HEK293 (cell line): ENCODE results near the gene ABT1.

Source experiments
- CTCF ChIP-seq: fragments of 450-650 bp; formaldehyde crosslinking; IDR thresholded peaks from 2 replicates; pipeline ENCODE4 v1.5.1; 2016; ENCODE audit warnings: missing biosample characterization, missing genetic modification characterization
- PRDM1 ChIP-seq: fragments of 450-650 bp; formaldehyde crosslinking; IDR thresholded peaks from 2 replicates; pipeline ENCODE4; 2016; ENCODE audit warnings: missing biosample characterization, missing genetic modification characterization
- TCF7L2 ChIP-seq: IDR thresholded peaks from 2 replicates; pipeline ENCODE4 v1.6.1; 2011; ENCODE audit warnings: low read depth, mild to moderate bottlenecking, inconsistent platforms, low read length, moderate library complexity, borderline replicate concordance
- ZFP69B ChIP-seq: fragments of 450-650 bp; formaldehyde crosslinking; IDR thresholded peaks from 2 replicates; pipeline ENCODE4 v1.5.1; 2016; ENCODE audit warnings: missing biosample characterization, missing genetic modification characterization
- ZNF544 ChIP-seq: fragments of 450-650 bp; formaldehyde crosslinking; IDR thresholded peaks from 2 replicates; pipeline ENCODE4 v1.5.0; 2017; ENCODE audit warnings: missing biosample characterization, missing genetic modification characterization
- ZNF692 ChIP-seq: fragments of 450-650 bp; formaldehyde crosslinking; IDR thresholded peaks from 2 replicates; pipeline ENCODE4 v1.5.1; 2016; ENCODE audit warnings: missing biosample characterization, missing genetic modification characterization

GRCh38 chr6:26624557-26624956, 27.8 kb downstream of the ABT1 start:
- TF ChIP-seq CTCF (tag by site-specific recombination), result no peak
- TF ChIP-seq ZNF692 (tag by site-specific recombination), result no peak
- no peak for TF ChIP-seq ZNF544 (tag by site-specific recombination)
- TF ChIP-seq PRDM1 (tag by site-specific recombination), result no peak
- no peak for TF ChIP-seq ZFP69B (tag by site-specific recombination)
- no peak for TF ChIP-seq TCF7L2
